Upper lobe of right lung (tissue), 1 donor: ENCODE results near the gene GRAMD2B. TPM values are rescaled to one million over a fixed set of nuclear protein-coding genes. Genes with fewer than 3 reads are reported as not detected.

Source experiments
- ATAC-seq: fragments of 200-7000 bp; cut with Tn5 transposase; one replicate; pipeline ENCODE4 v1.9.1; 2020; ENCODE audit warnings: mild to moderate bottlenecking, moderate library complexity
- DNase-seq: peaks from one replicate; pipeline ENCODE4 v3.0.0-alpha.2; 2020
- H3K27ac ChIP-seq: fragments of 200-600 bp; one replicate; pipeline ENCODE4 v1.8.0; 2022
- H3K27me3 ChIP-seq: fragments of 200-600 bp; one replicate; pipeline ENCODE4 v1.8.0; 2022; ENCODE audit warnings: mild to moderate bottlenecking
- H3K36me3 ChIP-seq: fragments of 200-600 bp; one replicate; pipeline ENCODE4 v1.8.0; 2022
- H3K4me1 ChIP-seq: fragments of 200-600 bp; one replicate; pipeline ENCODE4 v1.8.0; 2022
- H3K4me3 ChIP-seq: fragments of 200-600 bp; one replicate; pipeline ENCODE4 v1.8.0; 2022; ENCODE audit warnings: mild to moderate bottlenecking
- H3K9me3 ChIP-seq: fragments of 200-600 bp; one replicate; pipeline ENCODE4 v1.8.0; 2022
- intact Hi-C: fragments of 100-400 bp; cut with DNase I; formaldehyde crosslinking; loops from one replicate; pipeline ENCODE4 v1.11.0; 2022
- total RNA-seq: library from RNA; stranded (reverse); fragmentation: NEBNext Ultra II Directional; extraction: Animal tissue kit (Norgen Biotek cat#: 25700); gene quantifications from one replicate; pipeline ENCODE4 v1.2.1, GENCODE V29; 2021
- TF ChIP-seq, protein P1 (sequence below): fragments of 200-600 bp; IDR thresholded peaks from one replicate; pipeline ENCODE4 v1.8.0; 2022; ENCODE audit warnings: antibody characterized with exemption
- donor health status: DM: no; HTN: yes; CAD: no; lungs with severe emphysema.

The GRAMD2B gene
- total RNA-seq, 1 donor from 2014 or later = 17.0 TPM

DNA sequence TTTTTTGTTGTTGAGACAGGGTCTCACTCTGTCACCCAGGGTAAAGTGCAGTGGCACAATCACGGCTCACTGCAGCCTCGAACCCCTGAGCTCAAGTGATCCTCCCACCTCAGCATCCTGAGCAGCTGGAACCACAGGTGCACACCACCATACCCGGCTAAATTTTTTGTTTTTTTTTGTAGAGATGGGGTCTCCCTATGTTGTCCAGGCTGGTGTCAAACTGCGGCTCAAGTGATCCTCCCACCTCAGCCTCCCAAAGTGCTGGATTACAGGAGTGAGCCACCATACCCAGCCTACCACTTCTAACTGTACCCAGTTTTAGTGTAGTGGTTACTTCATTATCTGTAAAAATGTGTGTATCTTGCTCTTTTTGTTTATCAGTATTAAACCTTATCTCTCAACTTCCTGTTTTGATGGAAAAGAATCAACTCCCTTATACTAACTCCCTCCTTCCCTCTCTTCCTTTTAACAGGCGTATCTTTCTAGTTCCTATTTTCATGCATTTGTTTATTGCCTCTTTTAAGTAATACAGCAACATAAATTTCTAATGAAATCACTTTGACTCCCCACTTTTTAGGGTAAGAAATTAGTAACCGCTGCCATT lies 33.1 kb downstream of the GRAMD2B start:
- TF ChIP-seq, protein P1, sequence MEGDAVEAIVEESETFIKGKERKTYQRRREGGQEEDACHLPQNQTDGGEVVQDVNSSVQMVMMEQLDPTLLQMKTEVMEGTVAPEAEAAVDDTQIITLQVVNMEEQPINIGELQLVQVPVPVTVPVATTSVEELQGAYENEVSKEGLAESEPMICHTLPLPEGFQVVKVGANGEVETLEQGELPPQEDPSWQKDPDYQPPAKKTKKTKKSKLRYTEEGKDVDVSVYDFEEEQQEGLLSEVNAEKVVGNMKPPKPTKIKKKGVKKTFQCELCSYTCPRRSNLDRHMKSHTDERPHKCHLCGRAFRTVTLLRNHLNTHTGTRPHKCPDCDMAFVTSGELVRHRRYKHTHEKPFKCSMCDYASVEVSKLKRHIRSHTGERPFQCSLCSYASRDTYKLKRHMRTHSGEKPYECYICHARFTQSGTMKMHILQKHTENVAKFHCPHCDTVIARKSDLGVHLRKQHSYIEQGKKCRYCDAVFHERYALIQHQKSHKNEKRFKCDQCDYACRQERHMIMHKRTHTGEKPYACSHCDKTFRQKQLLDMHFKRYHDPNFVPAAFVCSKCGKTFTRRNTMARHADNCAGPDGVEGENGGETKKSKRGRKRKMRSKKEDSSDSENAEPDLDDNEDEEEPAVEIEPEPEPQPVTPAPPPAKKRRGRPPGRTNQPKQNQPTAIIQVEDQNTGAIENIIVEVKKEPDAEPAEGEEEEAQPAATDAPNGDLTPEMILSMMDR = no peak
- no peaks in the 10 kb centered on the region for H3K36me3 ChIP-seq
- H3K27ac ChIP-seq = no peak overlapping the region
- ATAC-seq (no peak), DNase-seq (no peak)
- H3K4me1 ChIP-seq = no peaks in the 10 kb centered on the region
- no peak overlapping the region for H3K4me3 ChIP-seq
- no peaks in the 10 kb centered on the region for H3K9me3 ChIP-seq
- no peaks in the 10 kb centered on the region for H3K27me3 ChIP-seq
- intact Hi-C loops = no loop called here

DNA sequence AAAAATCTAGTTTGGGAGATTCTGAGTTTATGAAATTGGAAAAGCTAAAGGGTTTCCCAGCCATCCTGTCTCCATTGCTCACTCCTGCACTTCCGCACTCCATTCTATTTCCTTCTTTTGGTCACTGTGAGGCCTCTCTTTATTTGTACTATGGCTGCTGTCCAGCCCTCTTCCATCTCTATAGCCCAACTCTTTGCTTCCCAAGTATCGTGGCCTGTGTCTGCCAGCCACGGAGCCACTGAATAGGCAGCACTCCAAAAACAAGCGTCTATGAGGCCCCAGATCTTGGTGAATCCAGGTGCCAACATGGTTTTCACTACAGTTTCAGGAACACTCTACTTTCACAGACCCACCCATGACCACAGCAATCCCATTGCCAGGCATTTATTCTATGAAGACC lies 37.2 kb downstream of the GRAMD2B start:
- H3K27me3 ChIP-seq = no peaks in the 10 kb centered on the region
- DNase-seq (no peak), ATAC-seq (no peak)
- intact Hi-C loops = no loop called here
- H3K4me1 ChIP-seq = no peaks in the 10 kb centered on the region
- no peak overlapping the region for H3K27ac ChIP-seq
- no peak overlapping the region for H3K4me3 ChIP-seq
- TF ChIP-seq, protein P1 = no peak
- H3K9me3 ChIP-seq = no peaks in the 10 kb centered on the region
- H3K36me3 ChIP-seq = no peaks in the 10 kb centered on the region

DNA sequence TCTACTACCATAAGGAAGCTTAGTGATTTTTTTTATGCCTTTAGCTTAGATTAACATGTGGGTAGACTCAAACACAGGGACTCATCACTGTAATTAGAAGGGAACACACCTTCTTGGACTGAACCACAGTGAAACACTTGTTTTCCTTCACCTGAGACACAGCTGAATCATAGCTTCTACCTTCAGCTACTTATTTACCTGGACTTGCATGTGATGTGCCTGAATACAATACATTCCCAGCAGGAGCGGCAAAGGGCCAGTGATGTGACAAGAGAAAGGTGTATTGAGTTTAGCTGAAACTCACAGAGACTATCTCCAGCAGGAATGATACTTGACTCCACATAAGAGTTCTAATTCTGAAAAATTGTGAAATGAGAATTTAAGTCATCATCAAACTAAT lies 37.8 kb downstream of the GRAMD2B start:
- intact Hi-C loops = no loop called here
- Histone ChIP-seq H3K27ac (no peak overlapping the region), H3K27me3 (no peaks in the 10 kb centered on the region), H3K4me1 (no peaks in the 10 kb centered on the region), H3K4me3 (no peak overlapping the region), H3K36me3 (peaks cover 4% of the 10 kb centered on the region), H3K9me3 (no peaks in the 10 kb centered on the region)
- ATAC-seq (no peak), DNase-seq (no peak)
- TF ChIP-seq, protein P1 = no peak

DNA sequence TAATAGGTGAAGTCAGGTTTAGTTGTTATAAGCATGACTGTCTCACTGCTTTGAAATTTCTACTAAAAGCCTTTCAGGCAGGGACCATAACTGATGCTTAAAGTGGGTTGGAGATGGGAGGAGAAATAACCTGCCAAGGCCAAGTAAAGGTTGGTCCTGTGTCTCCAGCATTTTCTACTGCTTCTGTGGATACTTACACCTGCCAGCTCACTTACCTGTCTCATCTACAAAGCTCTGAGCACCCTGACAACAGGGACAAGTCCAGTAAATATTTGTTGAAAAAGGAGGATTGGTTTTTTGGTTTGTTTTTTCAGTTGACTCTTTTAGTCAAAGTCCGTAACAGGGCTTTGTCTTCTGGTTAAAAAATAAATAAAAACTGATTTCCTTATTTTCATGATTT lies 38.6 kb downstream of the GRAMD2B start:
- TF ChIP-seq, protein P1 = no peak
- intact Hi-C loops = no loop called here
- no peak overlapping the region for H3K27ac ChIP-seq
- DNase-seq = no peak
- H3K36me3 ChIP-seq = peaks cover 13% of the 10 kb centered on the region
- H3K27me3 ChIP-seq = no peaks in the 10 kb centered on the region
- no peak overlapping the region for H3K4me3 ChIP-seq
- no peak for ATAC-seq
- H3K9me3 ChIP-seq = no peaks in the 10 kb centered on the region
- no peaks in the 10 kb centered on the region for H3K4me1 ChIP-seq

DNA sequence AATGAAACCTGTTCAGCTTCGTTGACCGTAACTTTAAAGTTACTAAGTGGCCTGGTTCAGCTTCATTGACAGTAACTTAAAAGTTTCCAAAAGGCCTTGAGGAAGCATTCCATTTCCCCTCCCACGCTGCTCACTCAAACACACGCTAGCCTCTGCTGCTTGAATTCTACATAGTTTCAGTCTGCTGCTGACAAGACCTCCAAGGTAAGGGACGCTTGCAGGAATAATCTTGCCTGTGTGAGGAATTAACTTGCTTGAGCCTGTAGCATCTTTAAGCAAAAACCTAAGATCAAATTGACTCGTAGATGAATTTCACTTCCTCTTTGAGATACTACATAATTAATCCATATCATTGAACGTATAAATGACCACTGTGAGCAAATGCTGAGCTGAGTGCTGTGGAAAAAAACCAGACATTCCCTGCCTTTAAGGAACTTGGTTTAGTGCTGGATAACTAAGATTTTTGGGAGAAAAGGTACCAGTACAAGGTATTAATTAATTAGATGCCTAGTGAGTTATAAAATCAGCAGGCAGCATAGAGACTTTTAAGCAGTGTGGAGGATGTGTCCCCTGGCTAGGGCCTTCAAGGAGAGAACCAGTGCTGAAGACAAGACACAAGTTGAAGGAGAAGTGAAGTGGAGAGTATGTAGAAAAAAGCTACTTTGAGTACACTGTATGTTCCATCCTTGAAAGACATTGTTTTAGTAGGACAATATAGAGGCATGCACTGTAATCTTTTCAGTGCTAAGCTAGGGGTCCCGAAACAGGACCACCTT lies 39.2 kb downstream of the GRAMD2B start:
- H3K9me3 ChIP-seq = no peaks in the 10 kb centered on the region
- DNase-seq = no peak
- no peak overlapping the region for H3K4me3 ChIP-seq
- no peaks in the 10 kb centered on the region for H3K4me1 ChIP-seq
- no peak overlapping the region for H3K27ac ChIP-seq
- H3K36me3 ChIP-seq = peaks cover 15% of the 10 kb centered on the region
- TF ChIP-seq, protein P1 = no peak
- intact Hi-C loops = no loop called here
- ATAC-seq = no peak
- no peaks in the 10 kb centered on the region for H3K27me3 ChIP-seq
